ENCODE results near the gene PF4V1.

The PF4V1 gene

GRCh38 chr4:73885574-73886267 is 32.6 kb downstream of the PF4V1 start:
- in situ Hi-C loops (cut with MboI; ENCODE audit: low pct_unique_long_range_greater_than_20kb, low sequenced_read_pairs, unreplicated experiment) = no loop called here
- TF ChIP-seq CTCF (IDR thresholded peaks at IDR 0.05; ENCODE audit: extremely low read depth, insufficient read depth, missing control alignments) = no peak
- no peak for DNase-seq (ENCODE audit: low spot score)

DNA sequence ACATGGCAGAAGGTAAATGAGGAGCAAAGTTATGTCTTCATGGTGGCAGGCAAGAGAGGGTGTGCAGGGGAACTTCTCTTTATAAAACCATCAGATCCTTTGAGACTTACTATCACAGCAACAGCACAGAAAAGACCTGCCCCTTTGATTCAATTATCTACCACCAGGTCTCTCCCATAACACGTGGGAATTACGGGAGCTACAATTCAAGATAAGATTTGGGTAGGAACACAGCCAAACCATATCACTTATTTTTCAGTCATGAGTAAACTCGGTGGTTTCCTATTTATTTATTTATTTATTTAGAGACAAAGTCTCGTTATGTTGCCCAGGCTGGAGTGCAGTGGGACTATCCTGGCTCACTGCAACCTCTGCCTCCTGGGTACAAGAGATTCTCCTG is 38.2 kb downstream of the PF4V1 start:
- no peak for DNase-seq (ENCODE audit: low spot score)
- in situ Hi-C loops (cut with MboI; ENCODE audit: low pct_unique_long_range_greater_than_20kb, low sequenced_read_pairs, unreplicated experiment) = no loop called here
- no peak for TF ChIP-seq CTCF (IDR thresholded peaks at IDR 0.05; ENCODE audit: extremely low read depth, insufficient read depth, missing control alignments)

GRCh38 chr4:73891739-73892405 is 38.8 kb downstream of the PF4V1 start:
- no peak for TF ChIP-seq CTCF (IDR thresholded peaks at IDR 0.05; ENCODE audit: extremely low read depth, insufficient read depth, missing control alignments)
- in situ Hi-C loops (cut with MboI; ENCODE audit: low pct_unique_long_range_greater_than_20kb, low sequenced_read_pairs, unreplicated experiment) = no loop called here
- DNase-seq (ENCODE audit: low spot score) = no peak

- no peak for DNase-seq (ENCODE audit: low spot score)
- no peak for TF ChIP-seq CTCF (IDR thresholded peaks at IDR 0.05; ENCODE audit: extremely low read depth, insufficient read depth, missing control alignments)
- in situ Hi-C loops (cut with MboI; ENCODE audit: low pct_unique_long_range_greater_than_20kb, low sequenced_read_pairs, unreplicated experiment) = no loop called here
These were observed 39.9 kb downstream of the PF4V1 start for GRCh38 chr4:73892966-73893365.

- no peak for TF ChIP-seq CTCF (IDR thresholded peaks at IDR 0.05; ENCODE audit: extremely low read depth, insufficient read depth, missing control alignments)
- no peak for DNase-seq (ENCODE audit: low spot score)
- in situ Hi-C loops (cut with MboI; ENCODE audit: low pct_unique_long_range_greater_than_20kb, low sequenced_read_pairs, unreplicated experiment) = no loop called here
These were observed 40.9 kb downstream of the PF4V1 start for GRCh38 chr4:73894001-73894400.

DNA sequence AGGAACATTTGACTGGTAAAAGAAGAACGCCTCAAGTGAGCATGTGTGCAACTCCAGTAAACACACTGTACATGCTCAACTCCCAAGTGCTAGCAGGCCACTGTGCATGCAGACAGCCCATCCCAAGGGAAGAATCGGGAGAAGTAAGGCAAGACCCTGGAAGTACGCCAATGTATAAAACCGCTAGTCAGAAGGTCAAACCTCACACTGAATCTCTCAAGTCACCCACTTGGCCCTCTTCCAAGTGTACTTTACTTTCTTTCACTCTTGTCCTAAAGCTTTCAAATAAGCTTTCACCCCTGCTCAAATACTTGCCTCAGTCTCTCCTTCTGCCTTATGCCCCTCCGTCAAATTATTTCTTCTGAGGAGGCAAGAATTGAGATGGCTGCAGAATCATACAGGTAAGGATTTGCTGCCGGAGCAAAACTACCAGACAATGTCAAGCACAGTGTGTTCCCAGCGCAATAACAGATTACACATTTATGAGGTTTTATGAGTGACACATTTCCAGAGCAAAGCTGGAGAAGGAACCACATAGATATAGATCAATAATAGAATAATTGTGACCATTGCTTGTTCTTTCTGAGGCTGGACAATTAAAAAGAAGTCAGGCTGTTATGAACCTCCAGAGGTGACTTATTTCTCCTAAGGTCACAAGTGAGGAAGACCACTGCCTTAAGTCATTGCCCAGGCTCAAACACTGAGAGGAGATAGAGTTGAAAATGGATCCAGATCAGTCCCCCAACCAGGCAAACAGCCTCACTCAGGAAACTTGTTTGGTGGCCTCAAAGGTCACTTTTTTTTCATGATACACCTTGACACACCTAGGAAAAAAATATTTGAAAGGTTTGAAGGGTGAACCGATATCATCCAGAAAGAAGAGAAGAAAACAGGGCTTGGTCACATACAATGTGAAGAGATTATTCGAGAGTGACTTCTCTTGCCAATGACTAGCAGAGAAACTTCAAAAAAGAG is 42.4 kb downstream of the PF4V1 start:
- DNase-seq (ENCODE audit: low spot score) = no peak
- in situ Hi-C loops (cut with MboI; ENCODE audit: low pct_unique_long_range_greater_than_20kb, low sequenced_read_pairs, unreplicated experiment) = no loop called here
- TF ChIP-seq CTCF (IDR thresholded peaks at IDR 0.05; ENCODE audit: extremely low read depth, insufficient read depth, missing control alignments) = no peak
